A549 (cell line): ENCODE results near the gene GRIA1. TPM values are rescaled to one million over a fixed set of nuclear protein-coding genes. Genes with fewer than 3 reads are reported as not detected.
"Not testable (repeated sequence)": the region's sequence is repeated elsewhere in the genome, so short reads cannot be mapped to it uniquely, and the experiment has no call there.

Source experiments
- ATAC-seq, 2 experiments: fragments of 200-7000 bp in 1 of 2; fragments of >200 bp in 1 of 2; cut with Nextera tagmentation in 1 of 2; cut with Tn5 transposase in 1 of 2; 3 replicates each; pipeline versions ENCODE4 v1.8.0 to v1.9.1; 2018 to 2020; ENCODE audit warnings: mild to moderate bottlenecking in 1 of 2, moderate library complexity in 1 of 2
- CTCF ChIA-PET: fragments of 300-600 bp; sonication (Branson Sonifier 250); formaldehyde crosslinking; extraction: SDS; loops from one replicate; lab custom pipeline; 2021; ENCODE audit warnings: antibody characterized with exemption, inconsistent platforms; lab: Yijun Ruan, JAX
- POLR2A ChIA-PET: fragments of 350-600 bp; formaldehyde crosslinking; extraction: SDS; loops from one replicate; lab custom pipeline; 2021; ENCODE audit warnings: antibody characterized with exemption, inconsistent platforms; lab: Yijun Ruan, JAX
- DNase-seq, 2 experiments: peaks; one replicate each; pipeline versions ENCODE4 v3.0.0 to v3.0.0-alpha.2; 2011 to 2016; ENCODE audit warnings: low read depth in 1 of 2, low spot score in 1 of 2
- FAIRE-seq: peaks from 2 replicates; lab custom pipeline; 2011; peaks lifted over from hg19 to GRCh38; lab: Jason Lieb, UNC
- H3K27ac ChIP-seq, 2 experiments: fragments of >200 bp; sonication (Bioruptor Twin); formaldehyde crosslinking; 3 replicates each; pipeline ENCODE4 v1.5.1; 2016 to 2017
- H3K4me1 ChIP-seq: fragments of >200 bp; sonication (Bioruptor Twin); formaldehyde crosslinking; 3 replicates; pipeline ENCODE4 v1.6.1; 2016
- H3K4me2 ChIP-seq: fragments of >200 bp; sonication (Bioruptor Twin); formaldehyde crosslinking; 3 replicates; pipeline ENCODE4 v1.6.1; 2016
- H3K4me3 ChIP-seq: fragments of >200 bp; sonication (Bioruptor Twin); formaldehyde crosslinking; 3 replicates; pipeline ENCODE4 v1.5.1; 2016
- H3K9me3 ChIP-seq: fragments of >200 bp; sonication (Bioruptor Twin); formaldehyde crosslinking; 3 replicates; pipeline ENCODE4 v1.6.1; 2016
- BCL3 ChIP-seq: fragments of >200 bp; sonication (Bioruptor Twin); formaldehyde crosslinking; IDR thresholded peaks from 3 replicates; pipeline ENCODE4 v1.6.1; 2016
- CBX8 ChIP-seq: fragments of 200-600 bp; sonication (generic); IDR thresholded peaks from 2 replicates; pipeline ENCODE4 v1.6.1; 2016
- CHD2 ChIP-seq: fragments of 150-350 bp; IDR thresholded peaks from 2 replicates; pipeline ENCODE4 v1.6.1; 2014; ENCODE audit warnings: low read length; ENCODE audit not compliant: partially characterized antibody
- EHMT2 ChIP-seq: fragments of 200-600 bp; sonication (generic); IDR thresholded peaks from 2 replicates; pipeline ENCODE4 v1.6.1; 2016; ENCODE audit warnings: antibody characterized with exemption, low read depth, mild to moderate bottlenecking, moderate library complexity
- EP300 ChIP-seq, 2 experiments: fragments of >200 bp; sonication (Bioruptor Twin); formaldehyde crosslinking; IDR thresholded peaks; 2 replicates in 1 of 2; 3 replicates in 1 of 2; pipeline ENCODE4 v1.6.1; 2016 to 2017
- ESRRA ChIP-seq: fragments of 150-350 bp; IDR thresholded peaks from 2 replicates; pipeline ENCODE4 v1.6.1; 2014; ENCODE audit warnings: mild to moderate bottlenecking, low read length, borderline replicate concordance
- FOSL2 ChIP-seq, 2 experiments: fragments of 450-650 bp in 1 of 2; fragments of >200 bp in 1 of 2; sonication (Bioruptor Twin) in 1 of 2; formaldehyde crosslinking; IDR thresholded peaks; 2 replicates each; pipeline versions ENCODE4 v1.5.0 to v1.6.1; 2016 to 2020; ENCODE audit warnings: mild to moderate bottlenecking in 1 of 2, moderate library complexity in 1 of 2
- GATA3 ChIP-seq: IDR thresholded peaks from 2 replicates; pipeline ENCODE4 v1.6.1; 2012; ENCODE audit warnings: borderline replicate concordance
- HOXB5 ChIP-seq: fragments of 250-450 bp; sonication (Bioruptor Pico); IDR thresholded peaks from 2 replicates; pipeline ENCODE4 v1.5.0; 2020; ENCODE audit warnings: mild to moderate bottlenecking, moderate library complexity
- PHF8 ChIP-seq: fragments of 200-600 bp; sonication (generic); IDR thresholded peaks from 2 replicates; pipeline ENCODE4 v1.6.1; 2016; ENCODE audit warnings: low read depth, mild to moderate bottlenecking, antibody characterized with exemption, moderate library complexity, borderline replicate concordance
- POLR2A ChIP-seq: IDR thresholded peaks from 2 replicates; pipeline ENCODE4 v1.6.1; 2012; ENCODE audit warnings: mild to moderate bottlenecking, low read length
- POLR2AphosphoS2 ChIP-seq: conservative IDR thresholded peaks from 2 replicates; pipeline ENCODE4 v1.6.1; 2012; ENCODE audit warnings: low read length, improper control_type of control experiment, inconsistent platforms
- RAD21 ChIP-seq, 2 experiments: fragments of >200 bp in 1 of 2; sonication (Bioruptor Twin) in 1 of 2; formaldehyde crosslinking in 1 of 2; IDR thresholded peaks in 1 of 2; conservative IDR thresholded peaks in 1 of 2; 2 replicates in 1 of 2; 3 replicates in 1 of 2; pipeline ENCODE4 v1.6.1; 2012 to 2018; ENCODE audit warnings: inconsistent platforms in 1 of 2
- RARB ChIP-seq: fragments of 250-450 bp; sonication (Bioruptor Pico); IDR thresholded peaks from 2 replicates; pipeline ENCODE4 v1.8.0; 2021; ENCODE audit warnings: mild to moderate bottlenecking, moderate library complexity
- SREBF2 ChIP-seq: fragments of 450-650 bp; IDR thresholded peaks from 2 replicates; pipeline ENCODE4 v1.6.1; 2014; ENCODE audit warnings: mild to moderate bottlenecking, moderate library complexity
- ZC3H11A ChIP-seq: fragments of 450-650 bp; IDR thresholded peaks from 2 replicates; pipeline ENCODE4 v1.6.1; 2014; ENCODE audit warnings: antibody characterized with exemption, mild to moderate bottlenecking
- ZSCAN20 ChIP-seq: fragments of 250-450 bp; sonication (Bioruptor Pico); IDR thresholded peaks from 2 replicates; pipeline ENCODE4 v1.8.0; 2022; ENCODE audit warnings: mild to moderate bottlenecking, moderate library complexity
- WGBS: methylation state at CpG from one replicate; pipeline ENCODE4 v1.1.6; 2017; ENCODE audit errors: missing lambda C conversion rate; 5-methylcytosine and 5-hydroxymethylcytosine counted together
- polyA plus RNA-seq, 4 experiments: library from polyadenylated mRNA; depleted of rRNA in 3 of 4; stranded (reverse); fragments of >200 nt; fragmentation: RNase III in 1 of 4; extraction: RNeasy Plus Mini Kit Qiagen cat#74134 plus additional on column Dnase treatment in 1 of 4; gene quantifications; 2 replicates in 3 of 4; 3 replicates in 1 of 4; pipeline ENCODE4 v1.2.3, GENCODE V29; 2011 to 2017
- TF ChIP-seq, protein P1 (sequence below): fragments of 150-350 bp; IDR thresholded peaks from 2 replicates; pipeline ENCODE4 v1.6.1; 2014; ENCODE audit warnings: low read depth, mild to moderate bottlenecking, low read length
- TF ChIP-seq, protein P2 (sequence below): IDR thresholded peaks from 2 replicates; pipeline ENCODE4 v1.6.1; 2012
- TF ChIP-seq, protein P3 (sequence below): fragments of >200 bp; sonication (Bioruptor Twin); formaldehyde crosslinking; IDR thresholded peaks from 2 replicates; pipeline ENCODE4 v1.6.1; 2016

The GRIA1 gene
- polyA plus RNA-seq, 2 of the 4 experiments (the other 2 are of a cell fraction), result not detected

DNA sequence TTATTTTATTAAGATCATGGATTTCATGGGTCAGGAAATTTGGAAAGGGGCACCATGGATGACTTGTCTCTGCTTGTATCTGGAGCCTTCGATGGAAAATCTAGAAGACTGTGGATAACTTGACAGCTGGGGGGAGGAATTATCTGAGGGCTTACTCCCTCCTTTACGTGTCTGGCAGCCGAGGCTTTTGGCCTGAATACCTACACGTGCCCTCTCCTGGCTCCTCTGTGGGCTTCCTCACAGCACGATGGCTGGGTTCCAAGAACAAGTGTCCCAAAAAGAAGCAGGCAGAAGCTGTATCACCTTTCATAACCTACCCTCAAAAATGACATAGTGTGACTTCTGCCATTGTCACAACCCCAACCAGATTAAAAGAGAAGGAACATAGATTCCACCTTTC is 228.9 kb downstream of the GRIA1 start (continued):
- TF ChIP-seq ZC3H11A, result no peak

GRCh38 chr5:153723022-153723610 is 232.6 kb downstream of the GRIA1 start:
- FAIRE-seq, H3K9me3 ChIP-seq, DNase-seq, H3K4me2 ChIP-seq, H3K4me3 ChIP-seq, H3K27ac ChIP-seq, POLR2A ChIA-PET, H3K4me1 ChIP-seq, ATAC-seq, CTCF ChIA-PET: not testable (repeated sequence)
- WGBS, result 32% methylated on average over 13 of the region's 15 CpGs

GRCh38 chr5:153742060-153742459 is 251.6 kb downstream of the GRIA1 start:
- ATAC-seq (no peak), DNase-seq (no peak), FAIRE-seq (no peak)
- 6% methylated on average over 5 of the region's 5 CpGs for WGBS
- H3K4me1 ChIP-seq, result no peaks in the 10 kb centered on the region
- ChIA-PET CTCF (interaction anchor here (0.6 kb wide), 1 partner anchor 11 kb away, joined by 3 read pairs; no protein-coding TSS in a partner anchor), POLR2A (no interaction called here)
- no peak overlapping the region for H3K27ac ChIP-seq
- H3K4me2 ChIP-seq, result no peak overlapping the region
- H3K9me3 ChIP-seq, result no peaks in the 10 kb centered on the region
- TF ChIP-seq ESRRA, result no peak
- no peak for TF ChIP-seq FOSL2 (IDR thresholded peaks at IDR 0.05)
- TF ChIP-seq FOSL2 (CRISPR knock-in tag; IDR thresholded peaks at IDR 0.05), result no peak
- no peak for TF ChIP-seq EP300 (IDR thresholded peaks at IDR 0.05)
- TF ChIP-seq CHD2, result no peak
- no peak for TF ChIP-seq CBX8
- TF ChIP-seq, protein P1, sequence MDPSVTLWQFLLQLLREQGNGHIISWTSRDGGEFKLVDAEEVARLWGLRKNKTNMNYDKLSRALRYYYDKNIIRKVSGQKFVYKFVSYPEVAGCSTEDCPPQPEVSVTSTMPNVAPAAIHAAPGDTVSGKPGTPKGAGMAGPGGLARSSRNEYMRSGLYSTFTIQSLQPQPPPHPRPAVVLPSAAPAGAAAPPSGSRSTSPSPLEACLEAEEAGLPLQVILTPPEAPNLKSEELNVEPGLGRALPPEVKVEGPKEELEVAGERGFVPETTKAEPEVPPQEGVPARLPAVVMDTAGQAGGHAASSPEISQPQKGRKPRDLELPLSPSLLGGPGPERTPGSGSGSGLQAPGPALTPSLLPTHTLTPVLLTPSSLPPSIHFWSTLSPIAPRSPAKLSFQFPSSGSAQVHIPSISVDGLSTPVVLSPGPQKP, result no peak
- no peak for TF ChIP-seq BCL3
- no peak for TF ChIP-seq GATA3
- TF ChIP-seq RARB, result no peak
- no peak for TF ChIP-seq HOXB5
- no peak for TF ChIP-seq EHMT2
- no peak for TF ChIP-seq POLR2A
- TF ChIP-seq POLR2AphosphoS2, result no peak
- no peak for TF ChIP-seq SREBF2
- no peak for TF ChIP-seq ZSCAN20 (CRISPR knock-in tag)
- TF ChIP-seq, protein P2, sequence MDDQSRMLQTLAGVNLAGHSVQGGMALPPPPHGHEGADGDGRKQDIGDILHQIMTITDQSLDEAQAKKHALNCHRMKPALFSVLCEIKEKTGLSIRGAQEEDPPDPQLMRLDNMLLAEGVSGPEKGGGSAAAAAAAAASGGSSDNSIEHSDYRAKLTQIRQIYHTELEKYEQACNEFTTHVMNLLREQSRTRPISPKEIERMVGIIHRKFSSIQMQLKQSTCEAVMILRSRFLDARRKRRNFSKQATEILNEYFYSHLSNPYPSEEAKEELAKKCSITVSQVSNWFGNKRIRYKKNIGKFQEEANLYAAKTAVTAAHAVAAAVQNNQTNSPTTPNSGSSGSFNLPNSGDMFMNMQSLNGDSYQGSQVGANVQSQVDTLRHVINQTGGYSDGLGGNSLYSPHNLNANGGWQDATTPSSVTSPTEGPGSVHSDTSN, result no peak
- no peak for TF ChIP-seq RAD21 (conservative IDR thresholded peaks at IDR 0.05 in 1 of 2, IDR thresholded peaks at IDR 0.05 in 1 of 2)
- no peak for TF ChIP-seq PHF8
- TF ChIP-seq, protein P3, sequence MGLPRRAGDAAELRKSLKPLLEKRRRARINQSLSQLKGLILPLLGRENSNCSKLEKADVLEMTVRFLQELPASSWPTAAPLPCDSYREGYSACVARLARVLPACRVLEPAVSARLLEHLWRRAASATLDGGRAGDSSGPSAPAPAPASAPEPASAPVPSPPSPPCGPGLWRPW, result no peak
- TF ChIP-seq, all 56 proteins: peak for 0
- H3K4me3 ChIP-seq, result no peak overlapping the region
